GM19043 (cell line): ENCODE data around the gene SLC12A7.
"Not testable (repeated sequence)": the region's sequence is repeated elsewhere in the genome, so short reads cannot be mapped to it uniquely, and the experiment has no call there.

Experiments used
- ATAC-seq: cut with Tn5 transposase; IDR thresholded peaks from one replicate; pipeline ENCODE4 v1.9.1; 2021; ENCODE audit warnings: low read depth; ENCODE audit not compliant: unreplicated experiment

The SLC12A7 gene

GRCh38 chr5:1099926-1100663, 11.8 kb downstream of the SLC12A7 start:
- ATAC-seq = no peak

DNA sequence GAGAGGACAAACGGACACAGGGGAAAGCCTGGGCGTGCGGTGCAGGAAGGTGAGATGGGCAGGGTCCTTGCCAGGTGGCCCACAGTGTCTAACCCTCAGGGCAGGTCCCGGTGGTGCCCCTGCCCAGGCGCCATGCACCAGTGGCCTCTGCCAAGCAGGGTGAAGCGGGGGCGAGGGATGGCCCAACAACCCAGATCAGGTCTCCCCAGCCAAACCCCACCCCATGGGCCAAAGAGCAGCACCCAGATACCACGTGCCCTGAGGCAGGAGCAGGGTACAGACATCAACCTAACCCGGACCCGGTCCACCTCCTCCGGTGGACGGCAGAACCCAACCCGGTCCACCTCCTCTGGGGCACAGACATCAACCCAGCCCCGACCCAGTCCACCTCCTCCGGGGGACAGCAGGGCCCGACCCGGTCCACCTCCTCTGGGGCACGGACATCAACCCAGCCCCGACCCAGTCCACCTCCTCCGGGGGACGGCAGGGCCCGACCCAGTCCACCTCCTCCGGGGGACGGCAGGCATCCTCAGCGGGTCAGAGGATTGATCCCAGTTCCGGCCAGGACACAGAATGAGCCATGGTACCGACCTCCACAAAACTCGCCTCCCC, 12.8 kb downstream of the SLC12A7 start:
- ATAC-seq = no peak

GRCh38 chr5:1097988-1098385, 13.9 kb downstream of the SLC12A7 start:
- ATAC-seq = not testable (repeated sequence)

DNA sequence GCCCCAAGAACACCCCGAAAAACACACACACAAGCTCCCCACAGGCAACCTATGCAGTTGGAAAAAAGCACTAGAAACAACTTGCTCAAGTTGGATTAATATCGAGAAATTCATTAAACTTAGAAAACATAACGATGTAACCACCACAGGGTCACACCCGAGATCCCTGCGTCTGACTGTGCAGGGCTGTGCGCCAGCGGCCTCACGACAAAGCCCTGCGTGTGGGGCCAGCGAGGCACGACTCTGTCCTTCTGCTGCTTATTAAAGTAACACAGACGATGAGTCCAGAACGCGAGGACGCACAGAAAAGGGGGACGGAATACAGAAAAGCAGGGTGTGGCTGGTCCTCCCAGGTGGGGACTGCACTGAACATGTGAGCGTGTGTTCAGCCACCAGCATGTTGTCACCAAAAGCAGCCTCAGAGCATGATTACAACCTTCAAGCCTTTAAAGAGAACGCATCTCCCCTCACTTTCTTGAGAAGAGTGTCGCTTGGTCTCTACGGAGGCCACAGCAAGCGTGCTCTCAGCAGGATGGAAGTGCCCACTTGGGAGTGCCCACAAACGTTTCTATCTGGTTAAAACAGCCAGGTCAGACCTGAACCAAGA, 14.4 kb downstream of the SLC12A7 start:
- ATAC-seq = no peak

DNA sequence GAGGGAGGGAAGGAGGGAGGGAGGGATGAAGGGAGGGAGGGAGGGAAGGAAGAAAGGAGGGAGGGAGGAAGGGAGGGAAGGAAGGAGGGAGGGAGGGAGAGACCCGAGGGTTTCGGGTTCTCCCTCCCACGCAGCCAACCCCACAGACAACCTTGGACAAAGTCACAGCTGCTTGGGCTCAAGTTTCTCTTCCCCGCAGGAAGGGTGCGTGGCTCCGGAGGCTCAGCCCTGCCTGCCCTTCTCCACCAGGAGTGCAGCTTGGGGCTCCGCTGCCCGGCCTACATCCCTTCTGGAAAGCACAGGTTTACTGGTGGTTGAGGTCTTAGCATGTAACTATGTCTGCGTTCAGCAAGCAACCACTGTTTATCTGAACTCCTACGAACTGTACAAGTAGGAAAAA, 15.0 kb downstream of the SLC12A7 start:
- no peak for ATAC-seq

DNA sequence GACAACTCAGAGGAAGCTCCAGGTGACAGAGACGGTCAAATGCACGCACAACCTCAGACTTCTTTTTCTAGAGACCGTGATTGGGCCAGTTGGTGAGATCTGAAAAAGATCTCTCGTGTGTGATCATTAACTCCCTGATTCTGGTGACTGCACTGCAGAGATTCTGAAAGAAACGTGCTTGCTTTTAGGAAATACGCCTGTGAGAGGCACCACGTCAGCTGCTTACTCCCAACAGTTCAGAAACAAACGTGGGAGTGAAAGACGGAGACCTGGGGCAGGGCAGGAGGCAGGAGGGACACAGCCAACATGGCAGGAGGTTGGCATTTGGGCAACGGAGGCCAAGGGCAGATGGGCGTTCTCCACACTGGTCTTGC, 15.9 kb downstream of the SLC12A7 start:
- ATAC-seq = no peak

DNA sequence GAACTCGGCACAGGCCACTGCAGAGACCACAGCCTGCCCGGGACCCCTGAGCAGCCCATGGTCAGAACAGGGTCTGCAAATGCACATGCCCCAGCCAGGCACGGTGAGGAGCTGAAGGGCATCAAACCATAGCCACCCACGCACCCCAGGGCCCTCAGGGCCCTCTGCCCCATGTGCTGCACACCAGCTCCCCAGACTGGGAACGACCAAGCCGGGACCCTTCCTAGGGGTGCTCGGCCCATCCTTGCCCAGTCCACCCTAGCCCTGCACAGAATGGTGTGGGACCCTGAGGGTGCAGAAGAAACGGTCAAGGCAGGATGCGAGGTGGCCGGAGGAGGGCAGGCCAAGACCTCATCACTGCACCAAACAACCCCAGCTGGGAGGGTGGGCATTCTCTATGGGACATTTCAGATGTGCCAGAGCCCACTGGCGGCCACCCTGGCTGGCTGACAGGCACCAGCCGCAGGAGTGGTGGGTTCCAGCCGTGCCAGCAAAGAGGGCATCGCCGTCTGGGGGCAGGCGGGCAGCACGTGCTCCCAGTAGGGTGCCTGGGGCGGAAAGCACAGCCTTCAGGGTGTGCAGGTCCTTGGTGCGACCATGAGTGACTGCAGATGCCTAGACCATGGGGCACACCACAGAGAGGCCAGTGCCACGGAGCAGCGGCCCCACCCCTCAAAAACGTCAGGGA, 16.4 kb downstream of the SLC12A7 start:
- no peak for ATAC-seq

- ATAC-seq = no peak
Observed at GRCh38 chr5:1094670-1095190, 17.1 kb downstream of the SLC12A7 start.

DNA sequence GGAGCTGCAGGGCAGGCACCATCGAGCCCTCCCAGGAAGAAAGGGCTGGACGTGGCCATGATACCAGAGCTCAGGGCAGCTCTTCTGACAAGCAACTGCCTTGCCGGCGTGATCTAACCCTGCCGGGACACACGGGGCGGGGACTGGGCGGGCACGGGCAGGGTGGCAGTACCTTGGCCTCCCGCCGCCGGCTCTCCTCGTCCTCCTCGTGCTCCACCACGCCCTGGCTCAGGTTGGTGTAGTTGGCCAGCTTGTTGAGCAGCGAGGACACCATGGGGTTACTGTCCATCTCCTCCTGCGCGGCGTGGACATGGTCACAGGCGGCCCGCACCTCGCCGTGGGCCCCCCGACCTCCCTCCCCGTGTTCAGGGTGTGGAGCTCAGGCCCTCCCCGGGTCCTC, 18.5 kb downstream of the SLC12A7 start:
- no peak for ATAC-seq

DNA sequence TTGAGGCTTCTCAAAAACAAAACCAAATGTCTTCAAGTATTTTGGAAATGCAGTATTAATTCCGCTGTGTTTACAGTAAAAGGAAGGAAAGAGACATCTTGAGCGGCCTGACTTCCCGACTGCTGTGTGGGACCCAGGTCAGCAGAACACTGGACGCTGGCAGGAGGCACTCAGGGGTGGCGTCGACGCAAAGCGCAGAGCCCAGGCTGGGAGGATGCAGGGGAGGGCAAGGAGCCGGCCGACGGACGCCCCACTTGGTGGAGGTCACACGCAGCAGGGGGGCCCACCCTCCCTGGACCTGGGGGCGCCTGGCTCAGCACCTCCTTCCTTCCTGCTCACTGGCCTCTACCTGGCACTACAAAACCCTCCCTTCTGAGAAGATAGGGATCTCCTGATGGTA, 19.7 kb downstream of the SLC12A7 start:
- ATAC-seq = no peak

DNA sequence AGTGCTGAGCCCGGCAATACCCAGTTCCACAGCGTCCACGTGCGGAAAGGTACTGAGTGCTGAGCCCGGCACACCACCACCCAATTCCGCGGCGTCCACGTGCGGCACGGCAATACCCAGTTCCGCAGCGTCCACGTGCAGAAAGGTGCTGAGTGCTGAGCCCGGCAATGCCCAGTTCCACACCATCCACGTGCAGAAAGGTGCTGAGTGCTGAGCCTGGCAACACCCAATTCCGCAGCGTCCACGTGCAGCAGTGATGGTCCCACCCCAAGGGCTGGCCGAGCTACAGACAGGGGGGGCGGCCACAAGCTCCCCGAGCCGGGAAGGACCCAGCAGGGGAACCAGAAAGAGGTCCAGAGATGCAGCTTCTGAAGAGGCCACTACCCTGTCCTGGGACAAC, 20.2 kb downstream of the SLC12A7 start:
- ATAC-seq = no peak

GRCh38 chr5:1090538-1090937, 21.3 kb downstream of the SLC12A7 start:
- ATAC-seq = no peak

DNA sequence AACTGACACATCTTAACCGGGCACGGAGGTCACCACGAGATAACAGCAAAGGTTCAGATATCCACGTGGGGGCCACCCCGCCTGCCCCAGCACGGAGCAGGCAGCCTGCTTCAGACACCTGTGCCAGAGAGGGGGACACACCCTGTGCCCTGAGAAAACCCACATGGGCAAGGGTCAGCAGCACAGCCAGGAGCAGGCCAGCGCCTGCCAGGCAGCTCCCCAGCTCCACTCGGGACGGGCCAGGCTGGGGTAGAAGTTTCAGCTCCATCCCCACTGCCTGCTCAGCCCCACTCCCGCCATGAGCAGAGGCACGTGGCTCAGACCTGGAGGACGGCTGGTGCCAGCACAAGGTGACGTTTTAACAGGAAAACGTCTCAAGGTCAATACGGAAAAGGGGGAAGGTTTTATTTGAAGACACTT, 22.2 kb downstream of the SLC12A7 start:
- no peak for ATAC-seq

DNA sequence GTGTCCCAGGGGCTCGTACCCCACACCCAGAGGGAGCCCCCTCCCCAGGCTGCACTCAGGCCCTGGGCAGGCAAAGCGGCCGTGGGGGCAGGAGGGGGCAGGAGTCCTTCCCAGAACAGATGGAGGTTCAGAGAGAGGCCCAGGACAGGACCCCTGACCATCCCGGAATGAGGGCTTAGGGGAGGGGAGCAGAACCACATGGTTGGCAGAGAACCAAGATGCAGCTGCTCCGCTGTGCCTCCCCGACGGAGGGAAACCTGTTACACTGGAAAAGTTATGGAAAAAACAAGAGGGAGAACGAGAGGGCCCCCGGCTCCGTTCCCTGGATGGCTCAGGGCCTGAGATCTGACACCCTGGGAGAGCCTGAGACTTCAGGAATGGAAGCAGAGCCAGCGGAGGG, 22.7 kb downstream of the SLC12A7 start:
- ATAC-seq = no peak

DNA sequence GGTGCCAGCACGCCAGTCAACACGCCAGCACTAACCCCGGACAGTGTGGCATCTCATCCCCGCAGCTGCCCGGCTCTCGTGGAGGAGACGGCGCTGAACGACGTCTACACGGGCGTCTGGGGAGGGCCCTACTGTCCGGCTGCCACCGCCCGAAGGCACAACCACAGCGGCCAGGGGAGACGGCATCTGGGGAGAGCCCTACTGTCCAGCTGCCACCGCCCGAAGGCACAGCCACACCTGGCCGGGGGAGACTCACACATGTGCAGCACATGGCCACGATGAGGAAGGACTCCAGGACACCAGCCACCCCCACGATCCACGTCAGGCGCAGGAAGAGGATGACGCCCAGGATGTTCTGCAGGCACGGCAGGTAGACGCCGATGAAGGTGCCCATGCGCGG, 23.1 kb downstream of the SLC12A7 start:
- no peak for ATAC-seq

- ATAC-seq = no peak
Observed at GRCh38 chr5:1088031-1088430, 23.8 kb downstream of the SLC12A7 start.

DNA sequence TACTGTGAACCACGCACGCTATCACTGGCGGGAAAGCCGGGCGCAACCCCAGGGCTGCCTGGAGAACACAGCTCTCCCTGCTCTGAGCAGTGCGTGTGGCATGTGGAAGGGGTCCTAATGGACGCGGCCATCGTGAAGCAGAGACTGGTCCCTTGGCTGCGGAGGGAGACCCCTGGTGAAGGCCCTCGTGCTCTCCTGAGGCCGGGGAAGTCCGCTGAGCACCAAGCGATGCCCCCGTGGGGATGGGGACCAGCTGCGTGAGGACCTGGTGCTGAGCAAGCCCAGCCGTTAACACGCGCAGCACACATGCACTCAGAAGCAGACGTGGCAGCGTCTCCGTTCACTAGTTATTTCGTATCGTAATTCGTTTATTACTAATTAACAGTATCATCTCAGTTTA, 24.4 kb downstream of the SLC12A7 start:
- no peak for ATAC-seq

- no peak for ATAC-seq
Observed at GRCh38 chr5:1086871-1087270, 25.0 kb downstream of the SLC12A7 start.

- no peak for ATAC-seq
Observed at GRCh38 chr5:1086137-1086536, 25.7 kb downstream of the SLC12A7 start.

- ATAC-seq = no peak
Observed at GRCh38 chr5:1085391-1085790, 26.5 kb downstream of the SLC12A7 start.
